DMS114 treated with DMSO at 0.1 percent for 48 hours (cell line): ENCODE results near the gene YBX2.
A peak's percentile ranks its signal among the peaks of the same experiment; 100 is the strongest.
"Not testable (repeated sequence)": the region's sequence is repeated elsewhere in the genome, so short reads cannot be mapped to it uniquely, and the experiment has no call there.

Experiments
- DNase-seq: peaks from one replicate; lab custom pipeline; 2025; ENCODE audit not compliant: unreplicated experiment; lab: John Stamatoyannopoulos, UW

The YBX2 gene

DNA sequence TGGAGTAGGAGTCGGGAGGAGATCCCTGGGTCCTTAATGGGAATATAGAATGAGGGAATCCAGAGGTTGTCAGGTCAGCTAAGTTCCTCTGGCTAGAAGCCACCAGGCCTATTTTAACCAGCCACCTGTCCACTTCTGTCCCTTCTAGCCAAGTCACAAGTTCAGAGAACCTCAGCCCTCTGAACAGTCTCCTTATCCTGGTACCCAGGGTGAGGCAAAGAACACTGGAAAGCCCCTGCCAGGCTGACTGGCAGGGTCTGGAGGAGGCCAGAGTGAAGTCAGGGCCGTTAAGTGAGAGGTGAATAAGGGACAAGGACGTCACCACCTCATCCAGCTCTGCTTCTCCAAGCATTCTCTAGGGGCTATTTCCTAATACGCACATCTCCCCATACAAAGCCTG is 45.6 kb downstream of the YBX2 start:
- DNase-seq: no peak

DNA sequence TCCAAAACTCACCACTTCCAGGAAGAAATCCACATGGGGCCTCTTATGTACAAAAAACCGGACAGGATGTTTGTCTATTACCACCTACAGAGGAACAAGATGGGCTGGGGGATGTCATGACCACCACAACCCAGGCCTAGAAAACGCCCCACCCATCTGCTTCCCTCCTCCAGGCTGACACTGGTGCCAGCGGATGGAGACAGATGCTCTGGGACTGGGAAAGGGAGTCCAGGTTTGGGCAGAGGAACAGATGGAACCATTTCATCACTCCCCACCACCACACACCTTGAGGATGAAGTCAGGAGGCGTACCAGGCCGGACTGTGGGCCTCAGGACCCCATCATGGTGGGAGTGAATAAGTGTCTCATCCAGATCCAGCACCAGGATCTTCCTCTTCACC is 47.7 kb downstream of the YBX2 start:
- DNase-seq: no peak

GRCh38 chr17:7243838-7244237 is 50.6 kb downstream of the YBX2 start:
- not testable (repeated sequence) for DNase-seq

GRCh38 chr17:7243453-7243729 is 51.0 kb downstream of the YBX2 start:
- no peak for DNase-seq

GRCh38 chr17:7242717-7243452 is 51.6 kb downstream of the YBX2 start:
- peak; percentile 85 for DNase-seq

- peak; percentile 76 for DNase-seq
Observed at GRCh38 chr17:7241783-7242716, 52.4 kb downstream of the YBX2 start, which contains the start of gene GABARAP. Gene GABARAP (minus strand): TSS chr17:7242449. CDS start chr17:7242330, 119 bp downstream.

DNA sequence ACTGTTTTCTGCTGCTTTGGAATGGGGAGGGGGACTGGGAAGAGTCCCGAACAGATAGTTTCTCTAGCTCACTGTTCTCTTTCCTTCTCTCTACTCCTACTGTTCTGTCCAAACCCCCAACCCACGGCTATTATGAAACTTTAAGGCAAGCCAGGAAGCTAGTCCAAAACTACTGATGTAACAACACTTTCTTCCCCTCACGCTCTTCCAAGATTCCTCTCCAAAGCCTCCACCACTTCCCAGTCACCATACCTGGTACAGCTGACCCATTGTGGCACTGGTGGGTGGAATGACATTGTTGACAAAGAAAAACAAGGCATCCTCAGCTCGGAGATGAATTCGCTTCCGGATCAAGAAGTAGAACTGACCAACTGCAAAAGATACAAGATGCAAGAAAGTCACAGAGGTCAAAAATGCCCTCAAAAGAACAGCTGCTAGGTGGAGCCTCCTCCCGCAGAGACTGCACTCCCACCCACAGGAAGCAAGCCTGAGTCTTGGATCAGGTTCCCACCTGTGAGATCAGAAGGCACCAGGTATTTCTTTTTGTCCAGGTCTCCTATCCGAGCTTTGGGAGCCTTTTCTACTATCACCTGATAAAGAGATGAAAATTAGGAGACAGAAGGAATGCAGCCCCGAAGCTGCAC is 53.2 kb downstream of the YBX2 start:
- no peak for DNase-seq

DNA sequence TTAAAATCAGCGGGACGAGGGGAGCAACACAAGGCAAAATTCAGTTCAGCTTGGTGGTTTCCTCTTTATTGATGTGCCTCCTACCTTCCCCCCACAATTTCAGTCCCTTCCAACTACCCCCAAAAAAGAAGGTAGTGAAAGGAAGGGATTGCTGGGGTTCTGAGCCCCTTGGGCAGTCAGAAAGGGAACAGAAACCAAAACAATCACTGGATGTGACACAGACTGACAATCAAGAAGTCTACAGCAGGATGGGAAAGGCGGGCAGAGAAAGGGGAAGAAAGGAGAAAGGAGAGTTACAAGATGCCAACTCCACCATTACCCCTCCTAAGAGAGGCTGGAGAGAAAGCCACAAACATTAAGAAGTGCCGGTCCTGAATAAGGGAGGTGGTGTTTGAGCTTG is 54.1 kb downstream of the YBX2 start:
- no peak for DNase-seq

- DNase-seq: peak; percentile 98
Observed at GRCh38 chr17:7239091-7240027, 55.1 kb downstream of the YBX2 start, which contains the start of gene PHF23. Gene PHF23 (minus strand): TSS chr17:7239457. CDS start chr17:7239279, 178 bp downstream.

DNA sequence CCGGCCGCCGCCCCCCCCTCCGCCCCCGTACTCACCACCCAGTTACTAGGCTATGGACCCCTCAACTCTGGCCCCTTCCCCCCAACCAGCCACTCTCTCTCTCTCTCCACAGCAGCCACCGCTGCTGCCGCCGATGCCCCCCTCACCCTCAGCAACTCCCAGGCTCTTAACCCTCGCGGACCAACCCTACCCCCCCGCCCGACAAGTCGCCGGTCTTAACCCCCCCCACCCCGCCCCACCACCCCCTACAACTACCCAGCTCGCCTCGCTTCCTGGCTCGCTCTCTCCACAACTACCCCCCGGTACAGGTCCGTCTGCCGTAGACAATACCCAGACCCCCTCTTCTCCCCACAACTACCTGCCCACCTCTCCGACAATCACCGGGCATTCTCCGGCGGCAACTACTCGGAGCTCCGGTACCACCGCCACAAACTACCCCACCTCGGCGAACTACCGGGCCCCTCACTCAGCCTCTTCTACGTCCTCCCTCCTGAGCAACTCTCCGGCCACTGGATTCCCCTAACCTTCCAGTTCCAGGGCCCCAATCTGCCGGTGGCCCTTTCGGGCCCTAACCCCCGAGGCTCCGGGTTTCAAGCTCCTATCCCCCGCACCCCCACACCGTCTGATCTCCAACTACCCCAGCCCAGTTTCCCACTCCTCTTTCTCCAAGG is 55.9 kb downstream of the YBX2 start:
- DNase-seq: no peak
